CD14-positive monocyte (primary cell): ENCODE results near the gene RPUSD3. TPM values are rescaled to one million over a fixed set of nuclear protein-coding genes. Genes with fewer than 3 reads are reported as not detected.

Experiments used
- DNase-seq, 3 donors: peaks; one replicate each; pipeline ENCODE4 v3.0.0-alpha.2; 2011 to 2022
- H2AFZ ChIP-seq: 2 replicates; pipeline ENCODE4 v1.6.0; 2012; ENCODE audit warnings: mild to moderate bottlenecking, low read depth, low read length, inconsistent platforms; ENCODE audit not compliant: insufficient read depth, poor library complexity, severe bottlenecking
- H3K27ac ChIP-seq, 2 donors: 1 replicate in 1 of 2; 2 replicates in 1 of 2; pipeline ENCODE4 v1.5.1; 2012 to 2013; ENCODE audit warnings: low read length in 2 of 2, control low read depth in 1 of 2, inconsistent platforms in 1 of 2, low read depth in 1 of 2, mild to moderate bottlenecking in 1 of 2
- H3K27me3 ChIP-seq, 2 donors: one replicate each; pipeline versions ENCODE4 v1.6.0 to v1.6.1; 2011 to 2013; ENCODE audit warnings: low read length in 2 of 2; ENCODE audit not compliant: control insufficient read depth in 2 of 2, insufficient read depth in 2 of 2
- H3K36me3 ChIP-seq, 2 donors: replicated peaks in 1 of 2; 1 replicate in 1 of 2; 2 replicates in 1 of 2; pipeline versions ENCODE4 v1.5.1 to v1.6.1; 2012 to 2013; ENCODE audit warnings: low read length in 2 of 2, control low read depth in 1 of 2, inconsistent platforms in 1 of 2, mild to moderate bottlenecking in 1 of 2; ENCODE audit not compliant: insufficient read depth in 2 of 2, control insufficient read depth in 1 of 2
- H3K4me1 ChIP-seq, 2 donors: 1 replicate in 1 of 2; 2 replicates in 1 of 2; pipeline versions ENCODE4 v1.5.1 to v1.6.1; 2012 to 2013; ENCODE audit warnings: low read length in 2 of 2, control low read depth in 1 of 2, inconsistent platforms in 1 of 2, mild to moderate bottlenecking in 1 of 2, moderate library complexity in 1 of 2; ENCODE audit not compliant: insufficient read depth in 2 of 2, control insufficient read depth in 1 of 2
- H3K4me2 ChIP-seq: replicated peaks from 2 replicates; pipeline ENCODE3; 2012; ENCODE audit warnings: low read length, moderate library complexity, mild to moderate bottlenecking; ENCODE audit not compliant: poor library complexity, severe bottlenecking; ENCODE audit errors: extremely low read depth
- H3K4me3 ChIP-seq, 3 experiments: fragments of 200-600 bp in 1 of 3; sonication (generic) in 1 of 3; replicated peaks in 1 of 3; 1 replicate in 2 of 3; 2 replicates in 1 of 3; pipeline ENCODE4 v1.5.1; 2011 to 2013; ENCODE audit warnings: low read length in 3 of 3, mild to moderate bottlenecking in 3 of 3, control low read depth in 2 of 3, low read depth in 2 of 3, inconsistent platforms in 1 of 3, moderate library complexity in 1 of 3
- H3K79me2 ChIP-seq: 2 replicates; pipeline ENCODE4 v1.6.0; 2012; ENCODE audit warnings: mild to moderate bottlenecking, control low read depth, inconsistent platforms, low read length, moderate library complexity; ENCODE audit not compliant: insufficient read depth
- H3K9ac ChIP-seq: 2 replicates; pipeline ENCODE4 v1.6.0; 2017; ENCODE audit warnings: low read length, mild to moderate bottlenecking; ENCODE audit not compliant: insufficient read depth, poor library complexity, severe bottlenecking
- H3K9me3 ChIP-seq, 2 donors: replicated peaks in 1 of 2; 1 replicate in 1 of 2; 2 replicates in 1 of 2; pipeline versions ENCODE4 v1.5.1 to v1.6.1; 2012 to 2013; ENCODE audit warnings: low read length in 2 of 2, control low read depth in 1 of 2; ENCODE audit not compliant: control insufficient read depth in 1 of 2, insufficient read depth in 1 of 2
- H4K20me1 ChIP-seq: 2 replicates; pipeline ENCODE4 v1.6.0; 2012; ENCODE audit warnings: mild to moderate bottlenecking, low read length, control low read depth, moderate library complexity; ENCODE audit not compliant: insufficient read depth
- H3K27ac Mint-ChIP-seq, 7 donors: one replicate each; pipeline ENCODE4 v1.8.0; 2020; ENCODE audit warnings: mild to moderate bottlenecking in 7 of 7, mixed read lengths in 7 of 7, moderate library complexity in 6 of 7, inconsistent platforms in 2 of 7
- H3K27me3 Mint-ChIP-seq, 3 donors: one replicate each; pipeline ENCODE4 v1.8.0; 2021 to 2022; ENCODE audit warnings: low read depth in 3 of 3, mild to moderate bottlenecking in 3 of 3, mixed read lengths in 3 of 3, moderate library complexity in 3 of 3, inconsistent platforms in 1 of 3
- H3K36me3 Mint-ChIP-seq, 2 donors: one replicate each; pipeline ENCODE4 v1.8.0; 2020; ENCODE audit warnings: mixed read lengths in 2 of 2, inconsistent platforms in 1 of 2, mild to moderate bottlenecking in 1 of 2
- H3K4me1 Mint-ChIP-seq: one replicate; pipeline ENCODE4 v1.8.0; 2020; ENCODE audit warnings: mild to moderate bottlenecking, mixed read lengths
- H3K4me3 Mint-ChIP-seq, 2 donors: one replicate each; pipeline ENCODE4 v1.8.0; 2020; ENCODE audit warnings: mild to moderate bottlenecking in 2 of 2, mixed read lengths in 2 of 2, moderate library complexity in 1 of 2
- H3K9me3 Mint-ChIP-seq, 7 donors: one replicate each; pipeline ENCODE4 v1.8.0; 2020 to 2022; ENCODE audit warnings: mixed read lengths in 7 of 7, mild to moderate bottlenecking in 6 of 7, moderate library complexity in 6 of 7, inconsistent platforms in 2 of 7
- WGBS: methylation state at CpG from one replicate; pipeline ENCODE4 v1.1.5; 2013; ENCODE audit warnings: missing lambda C conversion rate; ENCODE audit not compliant: insufficient coverage; 5-methylcytosine and 5-hydroxymethylcytosine counted together
- intact Hi-C, 2 donors: fragments of 100-400 bp; cut with micrococcal nuclease; formaldehyde crosslinking; loops; one replicate each; pipeline versions ENCODE4 v1.15.0 to v1.15.1; 2023
- polyA plus RNA-seq, 3 donors: library from polyadenylated mRNA; depleted of rRNA in 1 of 3; unstranded in 2 of 3; stranded (reverse) in 1 of 3; fragments of 300-500 nt in 2 of 3; fragments of >200 nt in 1 of 3; fragmentation: Illumina TruSeq in 2 of 3; gene quantifications; 1 replicate in 2 of 3; 2 replicates in 1 of 3; pipeline ENCODE4 v1.2.3, GENCODE V29; 2012 to 2021
- TF ChIP-seq, protein P1 (sequence below): fragments of 200-600 bp; IDR thresholded peaks from one replicate; pipeline ENCODE4 v1.8.0; 2022; ENCODE audit warnings: antibody characterized with exemption, mild to moderate bottlenecking

Gene RPUSD3
- polyA plus RNA-seq, 3 donors: 42.6 to 51.5 (median 43.4) TPM

DNA sequence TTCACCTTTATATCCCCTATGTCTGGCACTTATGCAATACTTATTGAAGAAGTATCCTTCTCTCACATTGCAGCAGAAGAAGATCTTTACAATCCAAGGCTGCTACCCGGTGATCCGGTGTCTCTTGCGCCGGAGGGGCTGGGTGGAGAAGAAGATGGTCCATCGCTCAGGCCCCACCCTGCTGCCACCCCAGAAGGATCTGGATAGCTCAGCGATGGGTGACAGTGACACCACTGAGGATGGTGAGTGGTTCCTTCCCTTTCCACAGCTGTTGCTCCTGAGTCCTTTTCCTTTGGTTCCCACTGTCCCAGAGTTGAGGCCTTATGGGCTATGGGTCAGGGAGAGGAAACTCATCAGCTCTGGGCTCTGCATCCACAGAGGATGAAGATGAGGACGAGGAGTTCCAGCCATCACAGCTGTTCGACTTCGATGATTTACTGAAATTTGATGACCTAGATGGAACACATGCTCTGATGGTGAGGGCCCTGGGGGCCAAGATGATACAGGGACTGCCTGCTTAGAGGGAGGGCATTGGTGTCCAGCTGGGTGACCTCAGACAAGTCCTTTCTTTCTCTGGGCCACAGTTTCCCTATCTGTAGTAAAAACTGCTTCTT lies 30.8 kb downstream of the RPUSD3 start:
- peaks cover 28 to 47% of the 10 kb centered on the region in 2 donors for H3K36me3 Mint-ChIP-seq
- Histone ChIP-seq H3K27me3 (no peaks in the 10 kb centered on the region), H3K4me2 (no peak overlapping the region), H2AFZ (no peak overlapping the region), H3K79me2 (peaks cover 3% of the 10 kb centered on the region), H3K9ac (no peak overlapping the region), H3K4me3 (no peak overlapping the region), H3K4me1 (peaks cover 16 to 21% of the 10 kb centered on the region in 2 donors), H3K27ac (no peak overlapping the region), H4K20me1 (no peaks in the 10 kb centered on the region), H3K36me3 (peaks cover 12 to 23% of the 10 kb centered on the region in 2 donors), H3K9me3 (no peaks in the 10 kb centered on the region)
- peaks cover 0 to 7% (median 0%) of the 10 kb centered on the region in 3 donors for H3K27me3 Mint-ChIP-seq
- no peak overlapping the region for H3K4me3 Mint-ChIP-seq
- WGBS: 93% methylated on average over 3 of the region's 9 CpGs
- intact Hi-C loops: no loop called here
- peak overlapping the region in 1 of 7 donors; percentile 18 for H3K27ac Mint-ChIP-seq
- peaks cover 26% of the 10 kb centered on the region for H3K4me1 Mint-ChIP-seq
- TF ChIP-seq, protein P1, sequence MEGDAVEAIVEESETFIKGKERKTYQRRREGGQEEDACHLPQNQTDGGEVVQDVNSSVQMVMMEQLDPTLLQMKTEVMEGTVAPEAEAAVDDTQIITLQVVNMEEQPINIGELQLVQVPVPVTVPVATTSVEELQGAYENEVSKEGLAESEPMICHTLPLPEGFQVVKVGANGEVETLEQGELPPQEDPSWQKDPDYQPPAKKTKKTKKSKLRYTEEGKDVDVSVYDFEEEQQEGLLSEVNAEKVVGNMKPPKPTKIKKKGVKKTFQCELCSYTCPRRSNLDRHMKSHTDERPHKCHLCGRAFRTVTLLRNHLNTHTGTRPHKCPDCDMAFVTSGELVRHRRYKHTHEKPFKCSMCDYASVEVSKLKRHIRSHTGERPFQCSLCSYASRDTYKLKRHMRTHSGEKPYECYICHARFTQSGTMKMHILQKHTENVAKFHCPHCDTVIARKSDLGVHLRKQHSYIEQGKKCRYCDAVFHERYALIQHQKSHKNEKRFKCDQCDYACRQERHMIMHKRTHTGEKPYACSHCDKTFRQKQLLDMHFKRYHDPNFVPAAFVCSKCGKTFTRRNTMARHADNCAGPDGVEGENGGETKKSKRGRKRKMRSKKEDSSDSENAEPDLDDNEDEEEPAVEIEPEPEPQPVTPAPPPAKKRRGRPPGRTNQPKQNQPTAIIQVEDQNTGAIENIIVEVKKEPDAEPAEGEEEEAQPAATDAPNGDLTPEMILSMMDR: no peak
- DNase-seq: no peak
- peaks cover 0 to 2% (median 0%) of the 10 kb centered on the region in 7 donors for H3K9me3 Mint-ChIP-seq

DNA sequence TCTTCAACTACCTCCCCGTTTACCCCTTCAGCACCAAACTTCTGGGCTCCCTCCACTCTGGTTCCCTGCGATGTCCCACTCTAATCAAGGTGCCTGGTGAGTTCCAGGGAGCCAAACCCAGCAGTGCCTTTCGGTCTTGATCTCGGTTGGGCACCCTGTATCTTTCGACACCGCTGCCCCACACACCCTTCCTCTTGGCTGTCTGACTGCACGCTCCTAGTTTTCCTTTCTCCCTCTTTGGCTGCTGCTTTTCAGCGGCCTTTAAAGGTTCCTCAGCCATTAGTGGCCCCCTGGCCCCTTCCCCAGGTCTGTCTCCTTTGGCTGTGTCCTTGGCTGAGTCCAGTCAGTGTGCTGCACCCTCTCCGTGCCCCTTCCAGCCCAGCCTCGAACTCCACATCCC lies 33.0 kb downstream of the RPUSD3 start:
- H4K20me1 ChIP-seq: peaks cover 13% of the 10 kb centered on the region

More for the DNA sequence above, 33.0 kb downstream of the RPUSD3 start:
- peak overlapping the region; percentile 86 to 93 for H3K4me3 Mint-ChIP-seq
- intact Hi-C loops: no loop called here
- TF ChIP-seq, protein P1: no peak
- peak overlapping the region; percentile 97 for H3K4me2 ChIP-seq
- peaks cover 0 to 5% (median 0%) of the 10 kb centered on the region in 3 donors for H3K27me3 Mint-ChIP-seq
- WGBS: 78% methylated on average over 8 of the region's 10 CpGs
- H3K79me2 ChIP-seq: peaks cover 3% of the 10 kb centered on the region
- H2AFZ ChIP-seq: peak overlapping the region; percentile 87
- H3K9me3 Mint-ChIP-seq: peaks cover 0 to 2% (median 0%) of the 10 kb centered on the region in 7 donors
- H3K9ac ChIP-seq: peak overlapping the region; percentile 85
- H3K27ac ChIP-seq: peak overlapping the region in 1 of 2 donors; percentile 81
- H3K9me3 ChIP-seq: no peaks in the 10 kb centered on the region
- H3K4me1 ChIP-seq: peaks cover 16 to 21% of the 10 kb centered on the region in 2 donors
- no peaks in the 10 kb centered on the region for H3K27me3 ChIP-seq
- H3K27ac Mint-ChIP-seq: peak overlapping the region in 5 of 7 donors; percentile 10 to 88 (median 72)
- peaks cover 41 to 51% of the 10 kb centered on the region in 2 donors for H3K36me3 Mint-ChIP-seq
- peaks cover 30% of the 10 kb centered on the region for H3K4me1 Mint-ChIP-seq
- peaks cover 29 to 39% of the 10 kb centered on the region in 2 donors for H3K36me3 ChIP-seq
- no peak for DNase-seq
- H3K4me3 ChIP-seq: peak overlapping the region; percentile 49 to 81 (median 61)
